GM23338 (cell line): ENCODE results near the gene SELENOV. TPM values are rescaled to one million over a fixed set of nuclear protein-coding genes. Genes with fewer than 3 reads are reported as not detected.
A peak's percentile ranks its signal among the peaks of the same experiment; 100 is the strongest.

ENCODE experiments used
- ATAC-seq: fragments of 200-7000 bp; cut with Tn5 transposase; 3 replicates; pipeline ENCODE4 v1.9.1; 2020
- DNase-seq: peaks from one replicate; pipeline ENCODE4 v3.0.0-alpha.2; 2015; ENCODE audit warnings: low spot score
- H2AFZ ChIP-seq: fragments of 200-600 bp; sonication (generic); 2 replicates; pipeline ENCODE4 v1.8.0; 2016; ENCODE audit warnings: antibody characterized with exemption, mild to moderate bottlenecking, moderate library complexity
- H3F3A ChIP-seq: fragments of 200-600 bp; sonication (generic); replicated peaks from 2 replicates; pipeline ENCODE4 v1.8.0; 2017; ENCODE audit warnings: antibody characterized with exemption, mixed run types, low read depth
- H3K27ac ChIP-seq: fragments of 200-600 bp; sonication (generic); 2 replicates; pipeline ENCODE4 v1.6.1; 2016; ENCODE audit warnings: low read depth
- H3K27me3 ChIP-seq: fragments of 200-600 bp; sonication (generic); 2 replicates; pipeline ENCODE4 v1.8.0; 2016; ENCODE audit warnings: mild to moderate bottlenecking, mixed run types, moderate library complexity; ENCODE audit not compliant: insufficient read depth
- H3K36me3 ChIP-seq: fragments of 200-600 bp; sonication (generic); 2 replicates; pipeline ENCODE4 v1.8.0; 2016; ENCODE audit warnings: mild to moderate bottlenecking; ENCODE audit not compliant: insufficient read depth
- H3K4me1 ChIP-seq: fragments of 200-600 bp; sonication (generic); 2 replicates; pipeline ENCODE4 v1.8.0; 2016; ENCODE audit warnings: mild to moderate bottlenecking, moderate library complexity; ENCODE audit not compliant: insufficient read depth
- H3K4me2 ChIP-seq: fragments of 200-600 bp; sonication (generic); 2 replicates; pipeline ENCODE4 v1.7.1; 2017; ENCODE audit warnings: mixed run types
- H3K4me3 ChIP-seq: fragments of 200-600 bp; sonication (generic); 2 replicates; pipeline ENCODE4 v1.6.1; 2016; ENCODE audit warnings: mixed run types
- H3K79me2 ChIP-seq: fragments of 200-600 bp; sonication (generic); replicated peaks from 2 replicates; pipeline ENCODE4 v1.8.0; 2017; ENCODE audit warnings: mild to moderate bottlenecking; ENCODE audit not compliant: insufficient read depth
- H3K9me2 ChIP-seq: fragments of 200-600 bp; sonication (generic); 2 replicates; pipeline ENCODE4 v1.8.0; 2017; ENCODE audit not compliant: insufficient read depth
- H4K20me1 ChIP-seq: fragments of 200-600 bp; sonication (generic); replicated peaks from 2 replicates; pipeline ENCODE4 v1.8.0; 2017; ENCODE audit warnings: mild to moderate bottlenecking; ENCODE audit not compliant: insufficient read depth
- H3K27ac Mint-ChIP-seq: 2 replicates; pipeline ENCODE4 v1.8.0; 2020; ENCODE audit warnings: inconsistent platforms, mild to moderate bottlenecking, moderate library complexity, mixed read lengths
- H3K27me3 Mint-ChIP-seq: 3 replicates; pipeline ENCODE4 v1.8.0; 2022; ENCODE audit warnings: low read depth, mild to moderate bottlenecking, moderate library complexity, mixed read lengths, inconsistent platforms; ENCODE audit not compliant: insufficient read depth, poor library complexity
- H3K36me3 Mint-ChIP-seq: 3 replicates; pipeline ENCODE4 v1.8.0; 2021; ENCODE audit warnings: low read depth, mild to moderate bottlenecking, inconsistent platforms, moderate library complexity, mixed read lengths
- H3K4me1 Mint-ChIP-seq: 3 replicates; pipeline ENCODE4 v1.8.0; 2020; ENCODE audit warnings: mild to moderate bottlenecking, inconsistent platforms, mixed read lengths
- H3K4me3 Mint-ChIP-seq: 3 replicates; pipeline ENCODE4 v1.8.0; 2021; ENCODE audit warnings: moderate library complexity, mild to moderate bottlenecking, inconsistent platforms, mixed read lengths
- H3K9me3 Mint-ChIP-seq: 3 replicates; pipeline ENCODE4 v1.8.0; 2020; ENCODE audit warnings: moderate library complexity, mild to moderate bottlenecking, inconsistent platforms, mixed read lengths
- CREB1 ChIP-seq: fragments of 250-450 bp; sonication (Bioruptor Pico); IDR thresholded peaks from 2 replicates; pipeline ENCODE4 v1.5.0; 2020; ENCODE audit warnings: low read depth, mild to moderate bottlenecking, moderate library complexity
- CTCF ChIP-seq, 2 experiments: fragments of 200-600 bp in 1 of 2; sonication (generic) in 1 of 2; conservative IDR thresholded peaks; 2 replicates each; pipeline versions ENCODE4 v1.5.1 to v1.6.1; 2016 to 2017; ENCODE audit warnings: antibody characterized with exemption in 2 of 2, low read depth in 2 of 2, mild to moderate bottlenecking in 2 of 2, moderate library complexity in 1 of 2
- ETS1 ChIP-seq: IDR thresholded peaks from 2 replicates; pipeline ENCODE4 v1.6.1; 2016; ENCODE audit warnings: antibody characterized with exemption
- EZH2 ChIP-seq: fragments of 200-600 bp; sonication (generic); IDR thresholded peaks from one replicate; pipeline ENCODE4 v1.8.0; 2017; ENCODE audit warnings: antibody characterized with exemption, mild to moderate bottlenecking, low read depth; ENCODE audit not compliant: unreplicated experiment
- EZH2phosphoT487 ChIP-seq: fragments of 200-600 bp; sonication (generic); IDR thresholded peaks from one replicate; pipeline ENCODE4 v1.8.1; 2018; ENCODE audit warnings: antibody characterized with exemption; ENCODE audit not compliant: unreplicated experiment
- JUNB ChIP-seq: IDR thresholded peaks from one replicate; pipeline ENCODE4 v1.6.1; 2016; ENCODE audit warnings: antibody characterized with exemption; ENCODE audit not compliant: unreplicated experiment
- NANOG ChIP-seq: IDR thresholded peaks from 2 replicates; pipeline ENCODE4 v1.6.1; 2016; ENCODE audit warnings: antibody characterized with exemption, borderline replicate concordance
- POLR2AphosphoS5 ChIP-seq: IDR thresholded peaks from 2 replicates; pipeline ENCODE4 v1.6.1; 2016; ENCODE audit warnings: antibody characterized with exemption, low read depth
- REST ChIP-seq: IDR thresholded peaks from one replicate; pipeline ENCODE4 v1.6.1; 2018; ENCODE audit warnings: antibody characterized with exemption; ENCODE audit not compliant: unreplicated experiment
- STAT1 ChIP-seq: IDR thresholded peaks from one replicate; pipeline ENCODE4 v1.6.1; 2016; ENCODE audit warnings: antibody characterized with exemption; ENCODE audit not compliant: unreplicated experiment
- ZNF114 ChIP-seq: fragments of 250-450 bp; sonication (Bioruptor Pico); IDR thresholded peaks from 2 replicates; pipeline ENCODE4 v1.5.0; 2020; ENCODE audit warnings: mild to moderate bottlenecking, moderate library complexity
- ZNF331 ChIP-seq: fragments of 250-450 bp; sonication (Bioruptor Pico); IDR thresholded peaks from 2 replicates; pipeline ENCODE4 v1.5.0; 2020; ENCODE audit warnings: low read depth, mild to moderate bottlenecking, moderate library complexity
- ZNF462 ChIP-seq: fragments of 250-450 bp; sonication (Bioruptor Pico); IDR thresholded peaks from 2 replicates; pipeline ENCODE4 v1.5.0; 2020; ENCODE audit warnings: mild to moderate bottlenecking, moderate library complexity
- polyA plus RNA-seq: library from polyadenylated mRNA; unstranded; fragments of >200 nt; fragmentation: Nextera tagmentation; extraction: Ambion mirVana; gene quantifications from 2 replicates; pipeline ENCODE4 v1.2.1, GENCODE V29; 2016
- total RNA-seq: library from RNA; depleted of rRNA; stranded (reverse); fragments of >200 nt; shearing (Covaris generic); gene quantifications from 2 replicates; pipeline ENCODE4 v1.2.3, GENCODE V29; 2014

SELENOV gene
- total and polyA plus RNA-seq, 2 experiments from 2014 or later = 8.0 to 8.7 TPM

- Histone ChIP-seq H3K36me3 (peaks cover 13% of the 10 kb centered on the region; the same call in 1 of the 2 replicates), H3K27ac (peak overlapping the region; percentile 98), H3K79me2 (peaks cover 26% of the 10 kb centered on the region), H4K20me1 (peaks cover 5% of the 10 kb centered on the region), H3K9me2 (no peaks in the 10 kb centered on the region), H2AFZ (no peak overlapping the region), H3K4me2 (peak overlapping the region; percentile 100), H3K27me3 (no peaks in the 10 kb centered on the region), H3K4me3 (peak overlapping the region; percentile 98), H3F3A (peaks cover 23% of the 10 kb centered on the region), H3K4me1 (peaks cover 12% of the 10 kb centered on the region)
- TF ChIP-seq ZNF114 (no peak), POLR2AphosphoS5 (no peak), JUNB (no peak), EZH2 (no peak), STAT1 (no peak), ZNF331 (CRISPR knock-in tag) (no peak), ETS1 (no peak), NANOG (no peak), CREB1 (CRISPR knock-in tag) (no peak), REST (no peak), CTCF (conservative IDR thresholded peaks at IDR 0.05; ENCODE audit: low read depth in 2 of 2) (no peak), EZH2phosphoT487 (no peak), ZNF462 (CRISPR knock-in tag) (no peak)
- H3K27ac Mint-ChIP-seq = peak overlapping the region; percentile 96
- H3K4me1 Mint-ChIP-seq = peaks cover 18% of the 10 kb centered on the region
- ATAC-seq (no peak), DNase-seq (no peak)
- peak overlapping the region; percentile 96 for H3K4me3 Mint-ChIP-seq
- peaks cover 51% of the 10 kb centered on the region for H3K36me3 Mint-ChIP-seq
- H3K9me3 Mint-ChIP-seq = no peaks in the 10 kb centered on the region
- H3K27me3 Mint-ChIP-seq = peaks cover 12% of the 10 kb centered on the region
Measured at GRCh38 chr19:39481676-39482075, 33.3 kb upstream of the SELENOV start.
